GM19193 (cell line): Measurements from ENCODE around the gene PTPN14.

Experiments
- POLR2A ChIP-seq: IDR thresholded peaks from 4 replicates; pipeline ENCODE4 v1.6.1; 2011; ENCODE audit not compliant: insufficient read depth, insufficient read length; ENCODE audit errors: extremely low read depth

PTPN14 gene

GRCh38 chr1:214385428-214385827 is 166.0 kb downstream of the PTPN14 start:
- no peak for TF ChIP-seq POLR2A

- no peak for TF ChIP-seq POLR2A
These were observed 166.9 kb downstream of the PTPN14 start for GRCh38 chr1:214384373-214385079.

- TF ChIP-seq POLR2A = no peak
These were observed 167.7 kb downstream of the PTPN14 start for GRCh38 chr1:214383381-214384372.

GRCh38 chr1:214380986-214381695 is 170.3 kb downstream of the PTPN14 start:
- no peak for TF ChIP-seq POLR2A

- TF ChIP-seq POLR2A = no peak
These were observed 171.0 kb downstream of the PTPN14 start for GRCh38 chr1:214380396-214380795.

- TF ChIP-seq POLR2A = no peak
These were observed 172.0 kb downstream of the PTPN14 start for GRCh38 chr1:214379236-214379970.

GRCh38 chr1:214378492-214378891 is 172.9 kb downstream of the PTPN14 start:
- no peak for TF ChIP-seq POLR2A

- TF ChIP-seq POLR2A = no peak
These were observed 173.5 kb downstream of the PTPN14 start for GRCh38 chr1:214377886-214378285.

GRCh38 chr1:214377485-214377884 is 173.9 kb downstream of the PTPN14 start:
- TF ChIP-seq POLR2A = no peak

- TF ChIP-seq POLR2A = no peak
These were observed 179.3 kb downstream of the PTPN14 start for GRCh38 chr1:214372092-214372491.

- no peak for TF ChIP-seq POLR2A
These were observed 180.8 kb downstream of the PTPN14 start for GRCh38 chr1:214370615-214371014.

- TF ChIP-seq POLR2A = no peak
These were observed 182.0 kb downstream of the PTPN14 start for GRCh38 chr1:214369364-214369763.

GRCh38 chr1:214367841-214368240 is 183.6 kb downstream of the PTPN14 start:
- TF ChIP-seq POLR2A = no peak

- TF ChIP-seq POLR2A = no peak
These were observed 186.6 kb downstream of the PTPN14 start for GRCh38 chr1:214364786-214365295.

GRCh38 chr1:214364386-214364785 is 187.0 kb downstream of the PTPN14 start:
- no peak for TF ChIP-seq POLR2A

- no peak for TF ChIP-seq POLR2A
These were observed 188.0 kb downstream of the PTPN14 start for GRCh38 chr1:214363386-214363785.
